Stimulated activated CD4-positive, alpha-beta T cell treated with anti-CD3 and anti-CD28 coated beads, Interleukin-4, amount 100 ng/mL, for 48 hours (primary cell): ENCODE measurements around the gene ABCA13.

Experiments
- DNase-seq, 2 donors: peaks; one replicate each; pipeline ENCODE4 v3.0.0-alpha.2; 2020; ENCODE audit warnings: low read depth in 2 of 2

The ABCA13 gene

DNA sequence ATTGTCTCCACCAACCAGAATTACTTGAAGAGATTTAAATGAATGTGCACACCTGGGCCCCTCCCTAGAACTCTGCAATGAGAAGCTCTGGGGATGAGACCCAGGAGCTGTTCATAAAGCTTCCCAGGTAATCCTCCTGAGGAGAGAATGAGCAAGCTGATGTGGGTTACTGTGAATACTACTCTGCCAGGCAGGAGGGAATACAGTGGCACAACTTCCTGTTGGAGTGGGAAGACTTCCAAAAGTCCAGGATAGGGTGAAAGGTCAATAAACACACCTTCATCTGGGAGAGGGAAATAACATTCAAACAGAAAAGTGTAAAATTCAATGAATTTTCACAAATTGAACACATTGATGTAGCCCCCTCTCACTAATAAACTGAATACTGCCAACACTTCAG, 351.4 kb downstream of the ABCA13 start:
- DNase-seq: no peak

DNA sequence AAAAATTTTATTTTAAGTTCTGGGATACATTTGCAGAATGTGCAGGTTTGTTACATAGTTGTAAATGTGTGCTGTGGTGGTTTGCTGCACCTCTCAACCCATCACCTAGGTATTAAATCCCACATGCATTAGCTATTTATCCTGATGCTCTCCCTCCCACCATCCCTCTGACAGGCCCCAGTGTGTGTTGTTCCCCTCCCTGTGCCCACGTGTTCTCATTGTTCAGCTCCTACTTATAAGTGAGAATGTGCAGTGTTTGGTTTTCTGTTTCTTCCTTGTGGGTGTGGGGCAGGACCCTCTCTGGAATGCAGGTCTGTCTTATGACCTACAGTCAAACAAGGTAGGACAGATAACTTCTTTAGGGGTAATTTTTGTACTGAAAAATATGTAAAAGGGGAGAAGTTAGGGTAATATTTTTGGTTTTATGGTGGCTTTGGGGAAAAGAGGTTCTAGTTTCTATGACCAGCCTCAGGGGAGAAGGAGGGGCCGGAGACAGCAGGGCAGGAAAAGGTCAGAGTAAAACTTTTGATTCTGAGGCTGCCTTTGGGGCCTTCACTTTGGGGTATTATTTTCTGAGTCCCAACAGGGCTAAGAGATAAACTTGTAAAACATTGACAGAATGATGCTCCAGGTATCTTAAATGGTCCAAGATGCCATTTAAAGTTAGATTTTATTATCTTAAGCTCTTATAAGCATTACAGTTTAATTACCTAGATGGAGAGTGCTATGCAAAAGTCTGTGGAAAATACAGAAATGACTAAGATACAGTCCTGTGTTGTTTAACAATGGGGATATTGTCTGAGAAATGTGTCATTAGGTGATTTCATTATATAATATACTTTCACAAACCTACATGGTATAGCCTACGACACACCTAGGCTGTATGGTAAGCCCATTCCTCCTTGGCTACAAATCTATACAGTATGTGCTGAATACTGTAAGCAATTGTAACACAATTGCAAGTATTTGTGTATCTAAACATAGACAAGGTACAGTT, 354.8 kb downstream of the ABCA13 start:
- no peak for DNase-seq

DNA sequence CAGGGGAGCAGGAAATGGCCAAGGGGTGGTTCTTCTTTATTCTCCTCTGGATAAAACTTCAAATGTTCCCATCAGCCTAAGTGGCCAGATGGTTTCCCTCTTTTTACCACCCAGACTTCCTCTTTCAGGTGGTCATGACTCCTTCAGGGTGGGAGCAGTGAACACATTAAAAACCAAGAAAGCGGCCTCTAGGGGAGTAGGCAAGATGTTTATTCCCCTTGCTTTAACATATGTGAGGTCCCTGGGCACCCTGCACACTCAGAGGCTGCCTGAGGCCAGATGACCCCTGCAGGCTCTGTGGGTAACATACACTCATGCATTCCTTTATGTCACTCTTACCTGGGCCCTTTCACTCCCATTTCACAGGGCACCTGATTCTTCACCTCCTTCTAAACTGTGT, 357.4 kb downstream of the ABCA13 start:
- DNase-seq: no peak

DNA sequence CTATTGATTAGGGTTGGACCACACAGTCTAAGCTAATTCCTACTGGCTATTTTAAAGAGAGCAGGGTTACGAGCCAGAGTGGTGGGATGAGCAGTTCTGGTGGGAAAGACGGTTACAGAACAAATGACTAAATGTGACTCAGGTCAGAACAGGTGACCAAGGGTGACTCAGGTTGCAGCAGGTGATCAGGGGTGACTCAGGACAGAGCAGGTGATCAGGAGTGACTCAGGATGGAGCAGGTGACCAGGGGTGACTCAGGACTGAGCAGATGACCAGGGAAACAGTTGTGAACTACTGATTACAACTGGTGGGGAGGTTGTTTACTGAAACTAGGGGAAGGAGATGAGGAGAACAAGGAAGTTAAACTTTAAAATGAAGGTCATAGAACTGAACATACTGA, 366.3 kb downstream of the ABCA13 start:
- no peak for DNase-seq

DNA sequence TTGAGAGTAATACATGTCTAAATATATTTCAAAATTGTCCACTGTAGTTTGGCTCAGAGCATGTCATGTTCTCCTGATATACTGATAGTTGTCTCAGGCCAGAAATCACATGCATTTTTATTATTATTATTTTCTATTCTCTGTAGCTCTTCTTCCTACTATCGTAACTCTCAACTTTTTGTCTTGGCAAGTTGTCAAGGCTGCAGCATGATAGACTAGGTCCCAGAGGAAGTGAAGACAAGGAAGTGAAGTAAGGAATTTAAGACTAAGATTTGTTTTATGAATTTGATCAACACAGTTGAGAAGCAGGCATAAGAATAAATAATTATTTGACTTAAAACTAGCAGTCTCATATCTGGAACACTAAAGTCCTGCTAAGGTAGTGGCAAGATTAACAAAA, 369.5 kb downstream of the ABCA13 start:
- no peak for DNase-seq

DNA sequence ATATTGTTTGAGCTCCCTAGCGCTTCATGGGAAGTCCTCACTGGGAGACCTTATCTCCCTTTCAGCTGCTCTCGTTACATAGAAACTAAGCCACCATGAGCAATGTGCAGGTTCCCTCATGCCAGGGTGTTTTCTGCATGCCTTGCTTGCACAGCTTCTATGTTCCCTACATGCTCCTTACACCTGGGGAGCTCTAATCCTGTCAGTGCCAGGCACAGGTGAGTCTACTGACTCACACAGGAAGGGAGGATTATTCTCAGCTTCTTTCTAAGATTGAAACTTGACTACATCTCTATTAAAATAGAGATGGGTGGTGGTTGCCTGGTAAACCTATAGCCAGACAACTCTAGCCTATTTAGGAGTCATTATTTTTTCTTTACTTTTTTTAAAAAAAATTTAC, 377.4 kb downstream of the ABCA13 start:
- no peak for DNase-seq

DNA sequence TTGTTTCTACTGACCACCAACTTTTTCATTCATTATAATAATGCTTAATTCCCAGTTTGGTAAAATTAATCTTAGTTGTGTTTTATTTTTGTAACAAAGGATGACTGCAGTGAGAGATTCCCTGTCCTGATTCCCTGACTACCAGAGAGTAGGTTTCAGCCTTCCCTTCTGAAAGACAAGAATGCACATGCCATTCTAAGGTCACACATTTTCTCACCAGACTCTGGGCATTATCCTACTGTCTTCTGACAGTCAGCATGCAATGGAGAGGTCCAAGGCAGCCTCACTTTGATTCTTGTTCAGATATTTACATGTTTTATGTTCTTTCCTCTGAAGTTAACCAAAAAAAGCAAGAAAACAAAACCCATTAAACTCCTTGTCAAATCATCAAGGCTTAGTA, 380.4 kb downstream of the ABCA13 start:
- DNase-seq: no peak

DNA sequence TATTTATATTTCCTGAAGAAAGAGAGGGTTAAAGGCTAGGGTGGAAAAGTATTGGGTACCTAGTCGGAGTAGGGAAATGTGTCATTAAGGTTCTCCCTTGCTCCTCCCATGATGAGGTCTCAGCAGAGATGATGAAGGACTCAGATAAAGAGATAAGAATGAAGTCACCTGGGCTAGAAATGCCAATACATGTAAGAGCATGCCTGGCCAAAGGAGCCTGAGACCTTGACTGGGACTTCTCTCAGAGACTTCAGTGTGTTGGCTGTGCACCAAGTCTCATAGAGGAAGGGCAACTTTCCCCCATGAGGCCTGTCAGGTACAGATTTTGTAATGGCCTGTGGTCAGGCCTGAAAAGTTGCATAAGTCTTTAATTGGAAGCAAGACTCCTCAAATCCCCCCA, 392.1 kb downstream of the ABCA13 start:
- DNase-seq: no peak

DNA sequence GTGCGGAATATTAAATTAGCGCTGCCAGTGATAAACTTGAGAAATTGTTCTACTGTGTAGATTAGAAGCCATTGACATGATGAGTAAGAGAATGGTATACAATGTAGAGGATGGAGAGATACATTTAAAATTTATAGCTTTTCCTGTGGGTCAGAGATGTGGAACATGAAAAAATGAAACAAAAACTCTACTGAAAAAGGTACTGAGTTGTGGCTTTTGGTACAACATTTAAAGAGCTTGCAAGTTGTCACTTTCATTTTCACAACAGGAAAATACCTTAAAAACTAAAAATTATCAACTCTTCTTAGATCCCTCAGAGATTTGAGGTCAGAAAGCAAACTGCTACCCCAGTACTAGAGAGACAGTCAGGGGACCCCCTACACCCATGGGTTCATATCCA, 404.3 kb downstream of the ABCA13 start:
- no peak for DNase-seq

DNA sequence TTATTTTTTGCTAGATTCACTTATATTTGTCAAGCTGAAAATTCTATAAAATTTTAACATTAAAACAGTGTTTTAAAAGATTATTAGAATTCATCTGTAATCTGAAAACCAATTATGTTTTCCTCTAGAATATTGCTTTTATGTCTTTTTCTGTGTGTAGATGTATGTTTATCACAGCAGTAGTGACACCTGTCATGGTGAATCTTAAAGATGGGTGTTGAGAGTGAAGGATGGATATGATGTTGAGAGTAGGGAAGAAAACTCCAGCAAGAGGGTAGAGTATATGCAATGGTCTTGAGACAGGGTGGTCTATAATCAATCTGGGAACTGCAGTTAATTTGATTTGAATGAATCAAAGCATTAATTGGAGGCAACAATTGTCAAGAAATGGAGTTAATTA, 416.2 kb downstream of the ABCA13 start:
- no peak for DNase-seq

DNA sequence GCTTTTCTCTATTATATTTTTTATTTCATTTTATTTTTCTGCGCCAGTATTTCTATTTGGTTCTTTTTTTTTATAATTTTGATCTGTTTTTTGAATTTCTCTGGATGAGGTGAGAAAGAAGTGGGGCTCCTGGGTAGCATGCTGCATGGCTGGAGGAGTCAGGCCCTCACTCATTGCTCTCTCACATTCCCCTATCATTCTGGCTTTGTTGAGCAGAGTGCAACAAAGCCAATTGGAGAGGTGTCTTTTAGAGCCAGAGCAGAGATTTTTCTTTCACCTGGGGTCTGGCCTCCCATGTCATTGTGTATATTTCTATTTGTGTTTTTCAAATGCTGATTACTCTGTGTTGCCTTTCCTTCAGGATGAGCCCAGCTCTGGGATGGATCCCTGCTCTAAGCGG, 423.1 kb downstream of the ABCA13 start:
- no peak for DNase-seq

DNA sequence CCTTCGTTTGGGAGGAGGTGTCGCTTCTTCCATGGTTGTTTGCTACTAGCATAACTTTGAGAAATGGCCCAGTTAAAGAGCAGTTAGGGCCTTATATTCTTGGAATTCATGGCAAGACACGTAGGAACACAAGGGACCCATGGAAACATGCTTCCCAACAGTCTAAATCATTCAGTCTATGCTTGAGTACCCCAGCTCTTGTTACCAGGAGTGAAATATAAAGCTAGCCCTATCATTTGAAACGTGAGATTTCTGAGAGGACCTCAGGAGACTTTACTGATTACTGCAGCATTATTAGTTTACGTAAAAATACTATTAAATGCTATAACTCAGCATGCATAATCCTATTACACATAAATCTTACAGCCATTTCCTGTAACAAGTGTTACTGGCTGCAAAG, 424.5 kb downstream of the ABCA13 start:
- no peak for DNase-seq

DNA sequence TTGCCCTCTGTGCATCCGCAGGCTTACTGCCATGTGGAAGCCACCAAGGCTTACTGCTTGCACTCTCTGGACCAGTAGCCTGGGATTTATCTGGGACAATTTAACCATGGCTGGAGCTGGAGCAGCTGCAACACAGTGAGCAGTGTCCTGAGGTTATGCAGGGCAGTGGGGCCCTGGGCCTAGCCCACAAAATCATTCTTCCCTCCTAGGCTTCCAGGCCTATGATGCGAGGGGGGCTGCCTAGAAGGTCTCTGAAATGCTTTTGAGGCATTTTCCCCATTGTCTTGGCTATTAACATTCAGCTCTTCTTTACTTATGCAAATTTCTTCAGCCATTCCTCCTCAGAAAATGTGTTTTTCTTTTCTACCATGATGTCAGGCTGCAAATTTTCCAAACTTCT, 439.4 kb downstream of the ABCA13 start:
- no peak for DNase-seq

DNA sequence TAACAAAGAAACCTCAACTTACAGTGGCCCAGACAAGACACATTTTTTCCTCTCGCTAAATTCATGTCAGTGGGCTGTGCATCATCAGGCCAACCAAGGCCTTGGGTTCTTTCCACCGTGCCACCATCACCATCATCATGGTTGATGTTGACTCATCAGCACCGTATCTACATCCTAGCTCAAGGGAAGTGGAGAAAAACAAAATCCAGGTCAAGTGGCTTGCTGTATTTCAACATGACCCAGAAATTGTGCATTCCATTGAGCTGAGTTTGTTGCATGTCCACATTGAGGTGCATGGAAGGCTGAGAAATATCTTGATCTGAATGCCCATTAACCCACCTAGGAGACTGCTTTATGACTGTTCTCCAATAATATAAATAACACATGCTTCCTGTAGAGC, 440.7 kb downstream of the ABCA13 start:
- no peak for DNase-seq

DNA sequence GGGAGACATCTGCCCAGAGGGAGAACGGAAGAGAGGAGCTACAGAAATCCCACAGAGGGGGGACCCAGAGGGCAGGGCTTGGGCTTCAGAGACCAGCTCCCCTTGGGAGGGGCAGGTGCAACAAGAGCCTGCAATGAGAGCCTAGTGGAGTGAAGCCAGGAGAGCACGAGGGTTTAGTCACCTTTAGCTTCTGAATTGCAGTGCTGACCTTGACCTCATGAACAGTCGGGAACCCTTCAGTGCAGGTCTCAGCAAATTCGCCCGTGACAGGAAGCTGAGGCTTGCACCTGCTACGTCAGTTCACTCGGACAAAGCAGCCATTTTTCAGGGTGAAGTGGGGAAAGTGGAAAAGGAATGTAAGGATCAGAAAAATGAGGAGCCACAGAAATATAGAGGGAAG, 446.2 kb downstream of the ABCA13 start:
- no peak for DNase-seq

DNA sequence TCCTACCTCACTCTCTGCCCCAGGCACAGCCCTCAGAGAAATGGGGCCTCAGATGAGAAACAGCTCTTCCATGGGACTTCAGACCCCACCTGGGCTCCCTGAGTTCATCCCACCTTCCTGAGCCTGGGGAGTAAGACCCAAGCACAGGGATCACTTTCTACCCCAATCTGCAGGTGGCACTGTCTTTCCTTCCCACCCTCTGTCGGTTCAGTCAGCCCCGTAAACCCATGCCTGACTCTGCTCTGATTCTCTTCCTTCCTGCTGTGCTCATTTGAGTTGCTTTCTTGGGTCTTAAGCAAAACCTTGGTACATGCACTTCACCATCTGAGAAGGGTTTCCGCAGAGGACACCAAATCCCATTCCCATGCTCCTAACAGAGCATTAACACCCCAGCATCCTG, 446.7 kb downstream of the ABCA13 start:
- DNase-seq: no peak

DNA sequence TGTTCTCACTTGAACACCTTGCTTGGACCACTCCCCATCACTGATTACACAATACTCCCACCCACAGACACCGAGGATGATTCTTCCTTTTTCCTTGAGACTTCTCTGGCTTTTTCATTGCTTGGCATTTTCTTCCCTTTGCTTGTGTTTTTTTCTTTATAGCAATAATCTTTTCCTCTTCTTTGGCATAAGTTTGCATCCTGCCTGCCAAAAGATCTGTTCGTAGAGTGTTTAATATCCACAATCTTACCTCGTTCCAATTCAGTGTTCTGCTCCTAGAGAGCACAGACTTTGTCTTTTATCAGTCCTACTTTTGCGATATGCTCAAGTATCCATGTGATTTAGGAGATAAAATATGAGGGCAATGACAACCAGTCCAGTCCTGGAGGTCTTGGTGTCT, 449.8 kb downstream of the ABCA13 start:
- DNase-seq: no peak

DNA sequence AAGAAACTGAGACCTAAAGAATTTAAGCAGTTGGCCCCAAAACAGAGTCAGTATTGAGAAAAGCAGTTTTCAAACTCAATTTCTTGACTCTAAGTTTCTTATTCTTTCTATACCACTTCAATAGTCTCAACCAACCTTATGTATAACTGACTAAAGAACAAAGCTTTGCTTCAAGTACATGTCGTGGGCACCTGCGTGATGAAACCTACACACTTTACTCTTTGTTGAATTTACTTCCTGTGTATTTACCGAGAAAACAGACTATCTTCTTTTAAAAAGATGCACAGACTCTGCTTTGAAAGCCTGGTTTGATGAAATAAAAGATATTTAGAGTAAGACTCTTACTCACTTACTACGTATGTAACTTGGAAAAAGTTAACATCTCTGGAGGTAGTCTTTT, 455.9 kb downstream of the ABCA13 start:
- no peak for DNase-seq

DNA sequence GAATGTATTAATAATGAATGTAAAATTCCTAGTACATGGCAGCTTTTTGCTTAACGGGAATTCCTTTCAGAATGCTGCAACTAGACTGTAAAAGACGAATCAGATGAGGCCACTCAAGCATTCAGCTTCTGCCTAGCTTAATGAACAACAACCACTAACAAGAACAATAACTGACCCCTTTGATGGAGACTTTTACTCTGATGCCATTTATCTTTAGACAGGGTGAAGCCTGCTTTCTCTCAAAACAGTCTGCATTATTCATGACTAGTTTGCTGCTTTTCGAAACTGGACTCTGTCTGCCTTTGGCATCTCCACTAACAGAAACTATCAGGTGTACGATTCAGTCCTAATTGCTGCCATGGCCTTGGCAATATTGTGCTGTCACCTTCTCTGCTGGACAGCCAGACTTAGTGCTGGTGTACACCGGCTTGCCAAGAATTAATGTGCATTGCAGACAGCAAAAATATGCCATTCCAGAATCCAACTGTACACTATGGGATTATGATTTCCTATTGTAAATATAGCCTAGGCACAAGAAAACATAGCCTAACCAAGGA, 457.6 kb downstream of the ABCA13 start:
- no peak for DNase-seq

DNA sequence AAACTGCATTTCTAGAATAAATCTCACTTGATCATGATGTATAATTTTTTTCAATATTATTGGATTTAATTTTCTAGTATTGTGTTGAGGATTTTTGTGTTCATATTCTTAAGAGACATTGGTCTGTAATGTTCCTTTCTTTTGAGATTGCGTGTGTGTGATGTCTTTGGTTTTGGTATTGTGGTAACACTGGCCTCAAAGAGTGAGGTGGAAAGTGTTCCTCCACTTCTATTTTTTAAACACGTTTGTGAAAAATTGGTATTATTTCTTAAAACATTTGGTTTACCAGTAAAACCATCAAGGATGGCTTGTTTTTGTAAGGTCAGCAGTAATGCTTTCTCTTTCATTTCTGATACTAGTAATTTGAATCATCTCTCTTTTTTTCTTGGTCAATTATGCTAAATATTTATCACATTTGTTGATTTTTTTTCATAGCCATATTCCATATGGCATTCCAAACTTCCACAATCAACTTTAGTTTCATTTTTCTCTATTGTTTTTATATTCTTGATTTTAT, 462.9 kb downstream of the ABCA13 start:
- no peak for DNase-seq

DNA sequence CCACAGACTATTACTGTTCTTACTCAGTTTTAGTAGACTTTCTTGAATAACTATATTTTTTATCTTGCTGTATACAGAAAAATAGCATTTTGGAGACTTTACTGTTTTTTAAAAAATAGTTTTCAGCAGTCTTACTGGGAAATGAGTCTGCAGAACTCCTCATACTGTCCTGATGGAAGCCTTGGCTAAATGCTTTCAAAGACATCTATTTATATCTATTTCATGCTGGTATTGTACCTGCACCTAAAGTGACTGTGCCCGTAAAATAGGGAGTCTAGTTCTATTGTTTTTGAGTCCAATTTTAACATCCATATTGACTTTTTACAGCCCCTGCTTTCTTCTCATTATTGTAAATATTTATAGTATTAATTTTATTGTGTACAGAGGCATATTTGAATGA, 464.5 kb downstream of the ABCA13 start:
- DNase-seq: no peak

DNA sequence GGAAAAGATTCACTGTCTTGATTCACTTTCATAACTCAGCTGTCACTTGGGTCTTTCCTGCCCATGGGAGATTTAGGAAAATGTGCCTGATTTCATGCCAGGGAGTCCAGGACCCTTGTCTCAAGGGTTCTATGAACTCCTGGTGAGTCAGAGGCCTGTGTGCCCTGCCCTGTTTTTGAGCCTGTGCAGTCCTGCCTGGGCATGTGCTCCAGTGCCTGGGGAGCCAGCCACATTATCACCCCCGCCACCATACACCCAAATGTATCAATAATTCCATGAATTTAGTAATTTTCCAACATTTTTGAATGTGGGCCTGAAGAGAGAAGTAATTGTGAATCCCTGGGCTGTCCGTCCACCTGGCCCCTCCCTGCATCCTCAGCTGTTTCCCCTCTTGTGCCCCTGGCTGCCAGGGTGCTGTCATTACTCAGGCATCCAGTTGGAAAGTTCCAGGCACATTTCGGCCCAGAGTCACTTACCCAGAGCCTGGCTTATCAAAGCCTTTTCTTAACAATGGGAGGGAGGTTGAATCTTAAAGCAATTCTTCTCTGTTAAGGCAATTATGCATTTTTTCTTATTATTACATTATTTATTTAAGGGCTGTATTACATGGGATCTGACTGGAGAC, 465.2 kb downstream of the ABCA13 start:
- no peak for DNase-seq

DNA sequence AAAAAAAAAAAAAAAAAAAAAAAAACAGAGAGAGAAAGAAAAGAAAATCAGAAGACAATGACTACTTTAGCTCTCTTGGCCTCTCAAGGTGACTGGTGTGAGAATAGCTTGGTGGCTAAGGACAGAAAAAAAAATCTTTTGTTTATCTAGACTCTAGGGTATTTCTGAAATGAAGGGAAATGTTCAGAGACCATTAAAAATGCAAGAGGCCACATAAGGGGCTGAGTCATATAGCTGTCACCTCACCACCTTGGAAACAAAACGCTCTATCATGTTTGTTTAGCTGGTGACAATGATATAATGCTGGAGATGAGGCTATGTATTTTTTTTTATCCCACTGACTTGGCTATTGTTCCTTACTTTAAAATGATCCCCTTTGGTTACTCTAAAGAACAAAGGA, 466.1 kb downstream of the ABCA13 start:
- DNase-seq: no peak
